Hematopoietic multipotent progenitor cell treated with erythropoietin and hydrocortisone succinate and interleukin-3 and kit ligand, for 4 days (in vitro differentiated cells): ENCODE measurements around the gene PLXNB2.

ENCODE experiments used
- DNase-seq: peaks from one replicate; pipeline ENCODE4 v3.0.0-alpha.2; 2015

PLXNB2 gene

DNA sequence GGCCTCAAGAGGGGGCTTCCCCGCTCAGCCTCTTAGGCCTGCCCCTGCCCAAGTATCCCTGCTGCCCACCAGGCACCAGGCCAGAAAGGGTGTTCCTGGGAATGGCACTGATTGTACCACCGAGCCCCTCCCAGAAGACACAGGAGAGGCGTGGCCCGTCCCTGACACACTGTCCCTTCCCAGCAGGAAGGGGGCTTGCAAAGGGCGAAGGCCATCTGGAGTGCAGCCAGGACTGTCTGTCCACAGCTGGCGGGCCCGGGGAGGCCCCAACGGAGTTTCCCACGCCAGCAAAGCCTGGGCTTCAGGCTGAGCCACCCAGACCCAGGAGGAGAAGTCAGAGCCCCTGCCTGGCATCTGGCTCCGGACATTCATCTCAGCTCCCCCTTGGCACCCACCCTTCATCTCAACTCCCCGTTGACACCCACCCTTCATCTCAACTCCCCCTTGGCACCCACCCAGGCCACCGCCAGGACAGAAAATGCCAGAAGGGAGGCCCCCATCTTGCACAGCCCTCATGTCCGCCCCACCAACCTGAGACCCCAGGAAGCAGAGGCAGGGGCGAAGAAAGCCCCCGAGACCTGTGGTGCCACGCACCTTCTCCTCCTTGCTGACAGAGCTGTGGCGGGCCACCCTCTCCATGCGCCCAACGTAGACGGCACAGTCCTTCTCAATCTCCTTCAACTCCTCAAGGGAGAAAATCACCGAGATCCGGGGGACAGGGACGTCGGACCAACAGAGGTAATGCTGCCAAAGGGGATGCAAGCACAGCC is 82.1 kb downstream of the PLXNB2 start:
- DNase-seq: no peak
